IMR-90 (cell line): ENCODE data around the gene GRM2.

ENCODE experiments used
- SMC3 ChIP-seq: fragments of 150-350 bp; IDR thresholded peaks from 2 replicates; pipeline ENCODE4 v1.6.1; 2016; ENCODE audit warnings: low read depth, mild to moderate bottlenecking, antibody characterized with exemption, low read length, moderate library complexity
- TF ChIP-seq, protein P1 (sequence below): conservative IDR thresholded peaks from 2 replicates; pipeline ENCODE4 v1.5.1; 2012; ENCODE audit warnings: mild to moderate bottlenecking, low read depth, low read length, improper control_type of control experiment

DNA sequence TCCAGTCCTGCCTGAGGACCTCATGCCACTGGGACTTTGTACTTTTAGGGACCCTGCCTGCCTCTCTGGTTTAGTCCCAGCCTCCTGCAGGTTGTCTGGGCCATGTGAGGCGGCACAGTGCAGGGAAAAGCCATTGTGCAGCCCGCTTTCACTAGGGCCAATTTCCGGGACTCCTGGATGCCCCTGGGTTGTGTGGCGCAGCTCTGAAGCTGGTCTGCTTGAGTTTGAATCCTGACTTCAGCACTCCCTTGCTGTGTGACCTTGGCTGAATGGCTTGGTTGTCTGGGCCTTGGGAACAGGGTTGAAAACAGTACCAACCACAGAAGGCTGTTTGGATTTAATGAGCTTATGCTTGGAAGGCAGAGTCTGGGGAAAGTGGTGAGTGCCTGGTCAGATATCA, 27.6 kb upstream of the GRM2 start:
- TF ChIP-seq, protein P1, sequence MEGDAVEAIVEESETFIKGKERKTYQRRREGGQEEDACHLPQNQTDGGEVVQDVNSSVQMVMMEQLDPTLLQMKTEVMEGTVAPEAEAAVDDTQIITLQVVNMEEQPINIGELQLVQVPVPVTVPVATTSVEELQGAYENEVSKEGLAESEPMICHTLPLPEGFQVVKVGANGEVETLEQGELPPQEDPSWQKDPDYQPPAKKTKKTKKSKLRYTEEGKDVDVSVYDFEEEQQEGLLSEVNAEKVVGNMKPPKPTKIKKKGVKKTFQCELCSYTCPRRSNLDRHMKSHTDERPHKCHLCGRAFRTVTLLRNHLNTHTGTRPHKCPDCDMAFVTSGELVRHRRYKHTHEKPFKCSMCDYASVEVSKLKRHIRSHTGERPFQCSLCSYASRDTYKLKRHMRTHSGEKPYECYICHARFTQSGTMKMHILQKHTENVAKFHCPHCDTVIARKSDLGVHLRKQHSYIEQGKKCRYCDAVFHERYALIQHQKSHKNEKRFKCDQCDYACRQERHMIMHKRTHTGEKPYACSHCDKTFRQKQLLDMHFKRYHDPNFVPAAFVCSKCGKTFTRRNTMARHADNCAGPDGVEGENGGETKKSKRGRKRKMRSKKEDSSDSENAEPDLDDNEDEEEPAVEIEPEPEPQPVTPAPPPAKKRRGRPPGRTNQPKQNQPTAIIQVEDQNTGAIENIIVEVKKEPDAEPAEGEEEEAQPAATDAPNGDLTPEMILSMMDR, result no peak
- no peak for TF ChIP-seq SMC3
